Endothelial cell of hepatic sinusoid (primary cell): Measurements from ENCODE around the gene EIF5A2.
"Not testable (repeated sequence)": the region's sequence is repeated elsewhere in the genome, so short reads cannot be mapped to it uniquely, and the experiment has no call there.

Source experiments
- in situ Hi-C: cut with HindIII; loops from 2 replicates; pipeline ENCODE4 v1.10.0; 2017; ENCODE audit warnings: low sequenced_read_pairs

Gene EIF5A2

DNA sequence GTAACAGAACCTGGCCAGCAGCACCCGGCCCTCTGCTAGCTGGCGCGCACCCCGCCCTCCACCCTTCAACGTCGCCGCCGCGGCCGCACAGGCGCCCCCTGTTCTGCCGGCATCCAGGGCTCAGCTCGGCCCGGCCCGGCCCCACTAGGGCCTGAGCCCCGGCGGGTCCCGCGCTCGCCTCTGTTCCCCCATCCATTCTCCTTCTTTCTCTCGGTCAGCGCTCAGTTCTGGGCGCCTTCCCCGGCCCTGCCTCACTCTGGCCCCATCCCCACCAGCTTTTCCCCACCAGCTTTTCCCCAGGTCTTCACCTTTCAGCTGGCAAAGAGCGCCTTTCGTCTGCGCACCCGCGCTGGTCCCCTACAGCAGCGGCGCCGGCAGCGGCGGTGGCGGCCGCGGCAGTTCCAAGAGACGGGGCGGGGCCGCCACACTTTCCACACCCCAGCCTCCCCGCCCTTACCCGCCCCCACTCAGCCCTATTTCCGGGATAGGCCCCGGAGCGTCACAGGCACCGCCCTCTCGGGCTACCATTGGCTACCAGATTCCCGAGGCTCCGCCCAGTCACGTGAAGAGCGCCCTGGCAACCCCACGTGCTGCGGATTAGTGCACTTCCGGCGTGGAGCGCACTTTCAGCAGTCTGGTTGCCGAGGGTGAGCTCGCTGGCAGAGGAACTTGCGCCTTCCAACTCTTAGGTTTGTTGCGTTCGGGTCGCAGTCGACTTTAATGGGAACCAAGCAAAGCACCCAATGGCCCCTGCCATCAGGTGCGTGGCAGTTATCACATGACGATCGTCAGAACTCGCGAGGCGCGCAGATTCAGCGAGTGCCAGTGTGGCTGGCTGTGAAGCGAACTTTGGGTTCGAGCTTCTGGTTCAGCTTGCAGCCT, at the start of gene EIF5A2:
Gene EIF5A2 (minus strand): TSS at position 403 of the 882 bp plus-strand sequence. CDS start 831 bp downstream, outside the sequence.
- in situ Hi-C loops: no loop called here

- in situ Hi-C loops: no loop called here
Measured at GRCh38 chr3:170956647-170957046, 48.2 kb upstream of the EIF5A2 start.

DNA sequence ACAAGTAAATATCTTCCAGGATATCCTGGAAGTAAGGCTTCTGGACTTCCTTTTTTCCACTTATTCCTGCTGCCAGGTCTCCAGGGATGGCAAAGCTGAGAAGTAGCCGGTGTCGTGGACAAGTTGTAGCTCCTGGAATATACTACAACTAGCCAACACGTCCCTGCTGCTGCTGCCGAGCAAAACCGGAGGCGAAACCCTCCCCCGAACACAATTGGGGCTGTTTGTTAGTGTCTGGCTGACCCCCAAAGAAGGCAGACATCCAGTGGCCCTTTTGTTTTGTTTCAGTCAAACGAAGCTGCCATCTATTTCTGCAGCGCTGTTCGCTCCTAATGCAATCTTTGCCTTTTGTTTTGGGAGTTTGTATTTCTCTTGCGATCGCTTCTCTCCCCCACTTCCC, 45.3 kb upstream of the EIF5A2 start:
- in situ Hi-C loops: no loop called here

DNA sequence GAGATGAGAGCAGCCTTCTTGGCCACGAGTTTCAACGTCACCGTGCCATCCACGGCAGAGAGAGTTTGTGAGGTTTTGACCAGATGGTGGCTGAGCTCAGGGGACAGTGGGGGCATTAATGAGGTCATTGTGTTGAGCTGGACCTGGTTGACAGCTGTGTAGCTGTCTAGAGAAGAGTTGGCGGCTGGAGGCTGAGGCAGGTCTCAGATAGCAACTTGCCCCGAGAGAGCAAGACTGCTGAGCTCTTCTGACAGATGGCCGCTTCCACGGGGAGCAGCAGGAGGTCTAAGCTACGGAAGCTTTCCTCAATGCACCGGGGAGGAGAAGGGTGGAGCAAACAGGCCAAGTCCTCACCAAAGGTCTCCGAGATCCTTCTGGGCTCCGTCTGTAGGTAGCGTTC, 44.8 kb upstream of the EIF5A2 start:
- in situ Hi-C loops: no loop called here

- in situ Hi-C loops: no loop called here
Measured at GRCh38 chr3:170949211-170949610, 40.8 kb upstream of the EIF5A2 start.

DNA sequence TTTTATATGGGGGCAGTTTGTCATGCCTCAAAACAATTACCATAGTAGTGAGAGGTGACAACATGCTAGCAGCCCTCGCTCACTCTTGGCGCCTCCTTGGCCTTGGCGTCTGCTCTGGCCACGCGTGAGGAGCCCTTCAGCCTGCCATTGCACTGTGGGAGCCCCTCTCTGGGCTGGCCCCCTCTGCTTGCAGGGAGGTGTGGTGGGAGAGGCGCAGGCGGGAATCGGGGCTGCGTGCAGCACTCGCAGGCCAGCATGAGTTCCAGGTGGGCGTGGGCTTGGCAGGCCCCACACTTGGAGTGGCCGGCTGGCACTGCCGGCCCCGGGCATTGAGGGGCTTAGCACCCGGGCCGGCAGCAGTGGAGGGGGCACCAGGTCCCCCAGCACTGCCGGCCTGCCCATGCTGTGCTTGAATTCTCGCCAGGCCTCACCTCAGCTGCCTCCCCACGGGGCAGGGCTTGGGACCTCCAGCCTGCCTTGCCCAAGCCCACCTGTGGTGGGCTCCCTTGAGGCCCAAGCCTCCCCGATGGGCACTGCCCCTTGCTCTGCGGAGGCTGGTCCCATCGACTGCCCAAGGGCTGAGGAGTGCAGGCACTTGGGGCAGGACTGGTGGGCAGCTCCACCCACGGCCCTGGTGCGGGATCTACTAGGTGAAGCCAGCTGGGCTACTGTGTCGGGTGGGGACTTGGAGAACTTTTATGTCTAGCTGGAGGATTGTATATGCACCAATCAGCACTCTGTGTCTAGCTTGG, 38.8 kb upstream of the EIF5A2 start:
- in situ Hi-C loops: no loop called here

DNA sequence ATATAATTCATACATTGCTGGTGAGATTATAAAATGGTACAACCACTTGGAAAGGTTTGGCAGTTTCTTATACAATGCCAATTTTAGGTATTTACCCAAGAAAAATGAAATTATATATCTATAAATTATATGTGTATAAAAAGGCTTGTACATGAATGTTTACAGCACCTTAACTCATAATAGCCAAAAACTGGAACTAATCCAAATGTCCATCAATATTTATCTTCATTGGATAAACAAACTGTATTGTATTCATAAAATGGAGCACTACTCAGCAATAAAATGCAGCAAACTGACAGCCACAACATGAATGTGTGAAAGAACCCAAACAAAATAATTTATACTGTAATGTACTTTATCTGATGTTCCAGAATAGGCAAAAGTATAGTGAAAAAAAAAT, 33.6 kb upstream of the EIF5A2 start:
- in situ Hi-C loops: no loop called here

- in situ Hi-C loops: no loop called here
Measured at GRCh38 chr3:170941551-170941950, 33.1 kb upstream of the EIF5A2 start.

GRCh38 chr3:170933039-170933438, 24.6 kb upstream of the EIF5A2 start:
- in situ Hi-C loops: not testable (repeated sequence)

GRCh38 chr3:170923553-170923952, 15.1 kb upstream of the EIF5A2 start:
- in situ Hi-C loops: not testable (repeated sequence)

- in situ Hi-C loops: no loop called here
Measured at GRCh38 chr3:170918715-170919114, 10.3 kb upstream of the EIF5A2 start.

DNA sequence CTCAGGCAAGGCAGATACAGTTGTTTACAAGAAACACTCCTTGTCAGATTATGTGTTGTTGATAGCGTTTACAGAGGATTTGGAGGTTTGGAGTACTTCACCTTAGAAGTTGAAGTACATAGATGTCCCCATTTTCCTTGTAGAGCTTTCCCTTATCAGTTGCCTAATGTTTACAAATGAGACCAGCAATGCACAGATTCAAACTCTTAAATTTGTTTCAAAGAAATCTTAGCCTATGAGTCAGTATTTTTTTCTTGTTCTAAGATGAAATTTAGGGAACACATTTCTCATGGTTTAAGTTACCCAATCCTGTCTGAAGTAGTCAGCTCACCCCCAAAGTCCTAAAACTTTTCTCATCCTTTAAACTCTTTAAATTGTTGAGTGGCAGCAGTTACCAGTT, 6.3 kb upstream of the EIF5A2 start:
- in situ Hi-C loops: no loop called here

DNA sequence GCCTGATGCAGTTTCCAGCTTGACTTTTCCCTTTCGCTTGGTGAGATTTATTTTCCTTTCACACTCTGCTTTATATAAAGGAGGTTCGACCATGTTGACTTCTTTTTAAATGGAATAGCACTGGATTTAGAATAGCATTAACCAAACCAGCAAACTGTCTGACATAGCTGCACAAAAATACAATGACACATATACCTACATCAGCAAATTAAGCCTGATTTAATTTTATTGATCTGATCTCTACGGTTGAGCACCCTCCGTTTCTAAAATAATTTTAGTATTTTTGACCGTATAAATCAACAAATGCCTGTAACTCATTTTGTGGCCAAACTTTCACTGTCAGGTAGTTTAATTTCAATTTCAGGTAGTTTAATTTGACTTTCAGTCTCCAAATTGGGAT, 5.8 kb upstream of the EIF5A2 start:
- in situ Hi-C loops: no loop called here

GRCh38 chr3:170911051-170911450, 2.6 kb upstream of the EIF5A2 start:
- in situ Hi-C loops: no loop called here

- in situ Hi-C loops: no loop called here
Measured at GRCh38 chr3:170910542-170910941, 2.1 kb upstream of the EIF5A2 start.

GRCh38 chr3:170909129-170909903, 879 bp upstream of the EIF5A2 start:
- in situ Hi-C loops: no loop called here

- in situ Hi-C loops: no loop called here
Measured at GRCh38 chr3:170907637-170908234, 701 bp downstream of the EIF5A2 start.

- in situ Hi-C loops: no loop called here
Measured at GRCh38 chr3:170905862-170906261, 2.6 kb downstream of the EIF5A2 start.

DNA sequence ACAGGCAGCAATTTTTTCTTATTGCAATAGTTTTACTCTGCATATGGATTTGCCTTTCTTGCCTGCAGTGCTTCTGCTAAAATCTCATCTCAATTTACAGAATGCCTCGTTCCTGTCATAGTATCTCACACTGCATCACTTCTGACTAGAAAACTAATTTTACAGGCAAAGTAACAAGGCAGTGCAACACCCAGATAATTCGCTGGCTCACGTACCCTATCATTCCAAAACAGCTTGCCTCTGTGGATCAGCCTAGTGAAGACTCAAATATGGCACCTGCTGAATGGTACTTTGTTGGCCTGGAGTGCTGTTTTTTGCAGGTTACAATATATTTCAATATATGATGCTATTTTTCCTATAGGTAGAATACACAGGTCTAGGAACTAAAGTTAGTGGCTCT, 5.3 kb downstream of the EIF5A2 start:
- in situ Hi-C loops: no loop called here

DNA sequence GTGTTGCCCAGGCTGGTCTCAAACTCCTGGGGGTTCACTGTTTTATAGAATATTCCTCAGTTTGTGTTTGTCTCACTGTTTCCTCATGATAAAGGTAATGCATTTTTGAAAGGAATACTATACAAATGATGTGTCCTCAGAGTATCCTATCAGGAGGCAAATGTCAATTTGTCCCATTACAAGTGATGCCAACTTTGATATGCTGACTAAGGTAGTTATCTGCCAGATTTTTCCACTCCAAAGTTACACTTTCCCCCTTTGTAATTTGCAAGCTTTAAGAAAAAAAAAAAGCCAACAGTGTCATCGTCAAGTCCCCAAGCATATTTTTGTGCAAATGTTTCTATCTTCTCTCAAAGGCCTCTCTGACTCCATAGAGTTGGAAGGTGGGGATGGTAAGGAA, 9.0 kb downstream of the EIF5A2 start:
- in situ Hi-C loops: no loop called here

- in situ Hi-C loops: no loop called here
Measured at GRCh38 chr3:170897978-170898377, 10.5 kb downstream of the EIF5A2 start.
